Osteocyte (in vitro differentiated cells): ENCODE measurements around the gene MS4A18. TPM values are rescaled to one million over a fixed set of nuclear protein-coding genes. Genes with fewer than 3 reads are reported as not detected.
A peak's percentile ranks its signal among the peaks of the same experiment; 100 is the strongest.

Experiments
- DNase-seq: peaks from one replicate; pipeline ENCODE4 v3.0.0; 2021; ENCODE audit warnings: mixed read lengths; ENCODE audit not compliant: unreplicated experiment; ENCODE audit errors: extremely low spot score
- H3K27ac Mint-ChIP-seq: one replicate; pipeline ENCODE4 v1.8.0; 2021; ENCODE audit warnings: mild to moderate bottlenecking, mixed read lengths; ENCODE audit not compliant: unreplicated experiment
- H3K27me3 Mint-ChIP-seq: one replicate; pipeline ENCODE4 v1.8.0; 2021; ENCODE audit warnings: mixed read lengths; ENCODE audit not compliant: unreplicated experiment
- H3K36me3 Mint-ChIP-seq: one replicate; pipeline ENCODE4 v1.8.0; 2021; ENCODE audit warnings: mixed read lengths; ENCODE audit not compliant: unreplicated experiment
- H3K4me1 Mint-ChIP-seq: one replicate; pipeline ENCODE4 v1.8.0; 2021; ENCODE audit warnings: mixed read lengths; ENCODE audit not compliant: unreplicated experiment
- H3K4me3 Mint-ChIP-seq: one replicate; pipeline ENCODE4 v1.8.0; 2021; ENCODE audit warnings: mild to moderate bottlenecking, moderate library complexity, mixed read lengths; ENCODE audit not compliant: unreplicated experiment
- H3K9me3 Mint-ChIP-seq: one replicate; pipeline ENCODE4 v1.8.0; 2021; ENCODE audit warnings: mixed read lengths; ENCODE audit not compliant: unreplicated experiment
- CTCF ChIP-seq: fragments of 200-600 bp; sonication (generic); IDR thresholded peaks from 2 replicates; pipeline ENCODE4 v1.5.0; 2021; ENCODE audit warnings: antibody characterized with exemption, mild to moderate bottlenecking, moderate library complexity
- total RNA-seq: library from RNA; stranded (reverse); gene quantifications from 2 replicates; pipeline ENCODE4 v1.2.1, GENCODE V29; 2021

Gene MS4A18
- total RNA-seq, 1 donor from 2014 or later = not detected

- Mint-ChIP-seq H3K27ac (no peak overlapping the region), H3K27me3 (peaks cover 30% of the 10 kb centered on the region), H3K9me3 (no peaks in the 10 kb centered on the region), H3K4me1 (no peaks in the 10 kb centered on the region), H3K36me3 (no peaks in the 10 kb centered on the region), H3K4me3 (no peak overlapping the region)
- TF ChIP-seq CTCF = no peak
- no peak for DNase-seq
Observed at GRCh38 chr11:60765355-60765754, 40.8 kb downstream of the MS4A18 start.

- H3K4me3 Mint-ChIP-seq = no peak overlapping the region
- TF ChIP-seq CTCF = no peak
- peaks cover 28% of the 10 kb centered on the region for H3K27me3 Mint-ChIP-seq
- H3K27ac Mint-ChIP-seq = no peak overlapping the region
- no peaks in the 10 kb centered on the region for H3K9me3 Mint-ChIP-seq
- DNase-seq = no peak
- H3K4me1 Mint-ChIP-seq = no peaks in the 10 kb centered on the region
- no peaks in the 10 kb centered on the region for H3K36me3 Mint-ChIP-seq
Observed at GRCh38 chr11:60766547-60766946, 42.0 kb downstream of the MS4A18 start.

GRCh38 chr11:60767388-60767811 lies 42.9 kb downstream of the MS4A18 start:
- Mint-ChIP-seq H3K36me3 (no peaks in the 10 kb centered on the region), H3K27me3 (peaks cover 21% of the 10 kb centered on the region), H3K27ac (no peak overlapping the region), H3K9me3 (no peaks in the 10 kb centered on the region), H3K4me3 (no peak overlapping the region), H3K4me1 (no peaks in the 10 kb centered on the region)
- no peak for DNase-seq
- TF ChIP-seq CTCF = peak; percentile 28

- no peaks in the 10 kb centered on the region for H3K4me1 Mint-ChIP-seq
- no peak for DNase-seq
- no peak overlapping the region for H3K4me3 Mint-ChIP-seq
- H3K27me3 Mint-ChIP-seq = peaks cover 16% of the 10 kb centered on the region
- TF ChIP-seq CTCF = no peak
- H3K27ac Mint-ChIP-seq = no peak overlapping the region
- no peaks in the 10 kb centered on the region for H3K36me3 Mint-ChIP-seq
- H3K9me3 Mint-ChIP-seq = no peaks in the 10 kb centered on the region
Observed at GRCh38 chr11:60768202-60768601, 43.7 kb downstream of the MS4A18 start.

- Mint-ChIP-seq H3K4me3 (no peak overlapping the region), H3K4me1 (no peaks in the 10 kb centered on the region), H3K9me3 (no peaks in the 10 kb centered on the region), H3K27ac (no peak overlapping the region), H3K36me3 (no peaks in the 10 kb centered on the region), H3K27me3 (peaks cover 18% of the 10 kb centered on the region)
- TF ChIP-seq CTCF = no peak
- no peak for DNase-seq
Observed at GRCh38 chr11:60769273-60769672, 44.8 kb downstream of the MS4A18 start.
